Umbilical cord (tissue), 2 donors: Measurements from ENCODE around the gene SND1. TPM values are rescaled to one million over a fixed set of nuclear protein-coding genes. Genes with fewer than 3 reads are reported as not detected.
"Not testable (repeated sequence)": the region's sequence is repeated elsewhere in the genome, so short reads cannot be mapped to it uniquely, and the experiment has no call there.

Experiments
- DNase-seq: peaks from one replicate; pipeline ENCODE4 v3.0.0-alpha.2; 2015; ENCODE audit warnings: low spot score
- total RNA-seq: library from RNA; depleted of rRNA; stranded (reverse); fragments of >200 nt; gene quantifications from one replicate; pipeline ENCODE4 v1.2.3, GENCODE V29; 2014; ENCODE audit warnings: low replicate concordance; ENCODE audit not compliant: insufficient read depth

Gene SND1
- total RNA-seq, 1 donor from 2014 or later, result 101 TPM

- no peak for DNase-seq
These were observed 302.4 kb downstream of the SND1 start for GRCh38 chr7:127954357-127954748.

DNA sequence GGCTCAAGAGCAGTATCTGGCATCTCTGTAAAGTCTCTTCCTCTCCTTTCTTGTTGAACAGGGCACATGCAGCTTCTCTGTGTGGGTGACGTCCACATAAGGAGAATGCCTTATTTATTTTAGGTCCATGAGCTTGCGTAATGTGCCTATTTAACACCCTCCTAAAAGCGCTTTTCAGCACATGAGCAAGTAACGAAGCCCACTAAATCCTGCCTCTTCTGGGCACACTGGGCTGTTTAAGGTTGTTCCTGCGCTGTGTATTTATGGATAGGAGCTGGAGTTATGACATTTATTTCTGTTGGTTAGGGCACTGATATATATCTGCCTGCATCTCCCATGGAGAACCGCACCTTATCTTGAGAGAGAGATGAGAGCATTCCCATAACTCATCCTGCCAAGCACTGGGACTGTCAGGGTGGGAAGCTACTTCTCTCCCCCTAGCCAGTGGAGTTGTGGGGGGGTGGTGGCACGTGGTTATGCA, 303.1 kb downstream of the SND1 start:
- DNase-seq, result peak; percentile 40

DNA sequence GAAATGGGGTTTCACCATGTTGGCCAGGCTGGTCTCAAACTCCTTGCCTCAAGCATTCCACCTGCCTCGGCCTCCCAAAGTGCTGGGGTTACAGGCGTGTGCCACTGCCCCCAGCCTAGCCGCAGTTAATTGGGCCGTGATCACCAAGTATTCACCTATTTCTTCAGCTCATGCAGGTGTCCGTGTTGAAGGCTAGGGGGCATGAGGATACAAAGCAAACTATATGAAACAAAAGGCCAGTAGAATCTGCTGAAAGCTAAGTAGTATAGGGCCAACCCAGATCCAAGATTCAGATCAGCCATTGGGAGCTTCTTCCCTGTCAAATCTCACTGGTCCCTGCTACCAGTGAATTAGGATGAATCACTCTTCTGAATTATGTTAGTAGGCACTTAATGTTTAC, 305.9 kb downstream of the SND1 start:
- DNase-seq, result no peak

- DNase-seq, result no peak
These were observed 307.8 kb downstream of the SND1 start for GRCh38 chr7:127959770-127960169.

DNA sequence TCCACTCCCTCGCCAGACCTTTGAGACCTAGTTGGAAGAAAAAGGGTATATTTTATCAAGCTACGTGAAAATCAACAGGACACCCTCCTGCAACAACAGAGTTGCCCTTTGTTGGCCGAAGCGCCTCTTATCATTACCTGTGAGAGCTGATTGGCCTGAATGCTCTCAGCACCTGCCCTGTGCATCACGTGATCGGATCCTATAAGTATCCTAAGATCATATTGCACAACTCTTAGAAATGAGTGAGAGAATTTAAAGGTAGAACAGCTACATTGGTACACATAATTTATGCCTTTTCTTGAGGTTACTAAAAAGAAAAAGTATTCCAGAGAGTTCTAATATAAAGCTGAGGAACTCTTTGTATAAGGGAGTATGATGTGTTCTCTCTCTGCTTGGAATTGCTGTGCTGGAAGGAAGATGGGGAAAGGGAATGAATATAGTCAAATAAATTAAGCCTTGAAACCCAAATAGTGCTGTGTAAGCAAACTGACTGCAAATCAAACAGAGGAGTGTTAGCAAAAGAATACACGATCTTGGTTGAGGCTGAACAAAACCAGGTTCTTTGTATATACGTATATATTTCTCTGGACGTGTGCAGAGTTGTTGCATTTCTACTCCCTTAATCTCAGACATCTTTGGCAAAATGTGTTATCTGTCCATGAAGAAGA, 309.9 kb downstream of the SND1 start:
- DNase-seq, result no peak

GRCh38 chr7:127962589-127963361, 310.8 kb downstream of the SND1 start:
- no peak for DNase-seq

GRCh38 chr7:127963850-127964249, 311.9 kb downstream of the SND1 start:
- DNase-seq, result not testable (repeated sequence)

GRCh38 chr7:127967281-127967680, 315.3 kb downstream of the SND1 start:
- DNase-seq, result no peak

GRCh38 chr7:127968547-127968946, 316.6 kb downstream of the SND1 start:
- no peak for DNase-seq

- DNase-seq, result no peak
These were observed 321.8 kb downstream of the SND1 start for GRCh38 chr7:127973832-127974231.

DNA sequence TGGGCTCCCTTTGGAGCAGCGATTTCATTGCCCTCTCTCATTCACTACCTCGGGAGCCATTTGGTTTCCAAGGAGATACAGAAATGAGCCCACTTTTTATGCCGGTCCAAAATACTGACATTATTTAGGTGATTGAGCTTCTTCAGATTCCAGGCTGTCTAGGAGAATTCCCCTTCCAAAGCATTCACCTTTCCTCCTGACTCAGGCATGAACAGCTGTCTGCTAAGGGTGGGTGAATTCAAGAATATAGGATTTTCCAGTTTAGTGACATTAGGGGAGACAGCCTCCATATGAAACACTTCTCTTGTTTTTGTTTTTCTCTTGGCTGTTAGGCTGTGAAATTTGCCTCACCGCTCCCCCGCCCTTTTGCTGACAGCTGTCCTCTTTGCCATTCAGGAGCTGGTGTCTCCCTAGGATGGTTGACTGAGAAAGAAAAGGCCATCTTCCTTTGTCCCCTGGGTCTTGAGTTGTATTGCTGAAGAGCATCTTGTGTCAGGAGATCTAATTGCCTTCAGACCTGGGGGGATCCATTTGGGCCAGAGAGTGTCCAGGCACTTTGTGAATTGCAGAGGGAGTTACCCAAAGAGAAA, 322.5 kb downstream of the SND1 start:
- DNase-seq, result no peak

- DNase-seq, result no peak
These were observed 324.2 kb downstream of the SND1 start for GRCh38 chr7:127976056-127976737.

DNA sequence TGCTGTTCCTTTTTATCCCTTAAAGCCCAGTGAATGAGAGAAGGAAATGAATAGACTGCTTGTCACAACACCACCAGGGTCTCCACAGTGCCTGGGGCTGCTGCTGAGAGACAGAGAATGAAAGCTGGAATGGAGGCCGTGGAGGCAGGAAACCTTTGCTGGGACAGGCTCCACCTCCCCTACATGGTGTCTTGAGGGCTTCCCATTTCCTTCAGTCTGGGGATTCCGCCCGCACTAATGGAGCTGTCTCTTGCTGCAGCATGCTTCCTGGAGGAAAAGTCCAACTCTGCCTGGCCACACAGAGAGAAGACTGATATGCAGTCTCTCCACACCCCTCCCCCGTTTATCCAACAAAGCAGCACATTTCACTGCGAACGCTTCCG, 324.7 kb downstream of the SND1 start:
- DNase-seq, result no peak

DNA sequence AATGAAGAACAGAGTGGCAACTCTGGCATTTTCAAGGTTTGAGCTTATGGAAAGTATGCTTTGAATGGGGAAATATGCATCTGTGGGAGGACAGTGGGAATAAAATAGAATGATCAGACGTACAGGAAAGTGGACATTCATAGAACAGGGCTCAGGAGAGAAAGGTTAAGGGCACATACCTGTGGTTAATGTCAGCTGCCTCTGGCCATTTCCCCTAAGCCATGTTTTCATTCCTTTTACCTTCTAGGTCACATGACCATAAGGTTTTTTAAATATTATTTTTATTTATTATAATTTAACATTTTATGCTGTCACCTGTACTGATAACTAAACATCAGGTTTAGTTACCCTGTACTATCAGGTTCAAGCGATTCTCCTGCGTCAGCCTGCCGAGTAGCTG, 326.4 kb downstream of the SND1 start:
- DNase-seq, result no peak

DNA sequence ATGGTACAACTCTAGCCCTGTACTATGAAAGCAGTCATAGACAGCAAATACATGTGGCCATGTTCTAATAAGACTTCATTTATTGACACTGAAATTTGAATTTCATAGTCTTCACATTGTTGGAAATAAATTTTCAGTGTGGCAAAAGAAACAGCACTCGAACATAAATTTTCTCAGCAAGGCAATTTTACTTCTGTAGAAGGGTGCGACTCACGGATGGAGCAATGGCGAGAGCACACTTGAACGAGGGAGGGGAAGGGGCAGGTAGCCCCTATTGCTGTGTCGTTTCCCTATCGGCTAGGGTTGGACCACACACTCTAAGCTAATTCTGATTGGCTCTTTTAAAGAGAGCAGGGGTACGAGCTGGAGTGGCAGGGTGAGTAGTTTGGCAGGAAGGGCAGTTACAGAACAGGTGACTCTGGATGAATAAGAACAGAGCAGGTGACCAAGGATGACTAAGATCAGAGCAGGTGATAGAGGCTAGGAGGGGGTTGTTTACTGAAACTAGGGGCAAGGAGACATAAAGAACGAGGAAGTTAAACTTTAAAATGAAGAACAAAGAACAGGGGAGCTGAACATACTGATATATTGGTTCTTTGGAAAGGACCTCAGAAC, 327.2 kb downstream of the SND1 start:
- DNase-seq, result no peak

DNA sequence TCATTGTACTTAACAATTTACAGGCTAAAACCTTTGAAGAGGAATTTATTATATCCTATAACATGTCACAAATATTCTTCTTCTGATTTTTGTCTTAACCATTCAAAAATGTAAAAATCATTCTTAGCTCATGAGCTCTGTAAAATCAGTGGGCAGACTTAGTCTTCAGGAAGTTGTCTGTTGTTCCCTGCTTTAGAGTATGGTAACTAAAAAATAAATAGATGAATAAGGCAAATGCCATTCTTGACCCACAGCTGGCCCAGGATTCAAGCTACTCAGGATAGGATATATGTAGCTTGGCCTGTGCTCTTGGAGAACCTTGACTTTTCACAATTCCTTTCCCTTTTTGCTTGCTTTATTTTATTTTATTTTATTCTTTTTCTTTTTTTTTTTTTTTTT, 327.7 kb downstream of the SND1 start:
- DNase-seq, result no peak

DNA sequence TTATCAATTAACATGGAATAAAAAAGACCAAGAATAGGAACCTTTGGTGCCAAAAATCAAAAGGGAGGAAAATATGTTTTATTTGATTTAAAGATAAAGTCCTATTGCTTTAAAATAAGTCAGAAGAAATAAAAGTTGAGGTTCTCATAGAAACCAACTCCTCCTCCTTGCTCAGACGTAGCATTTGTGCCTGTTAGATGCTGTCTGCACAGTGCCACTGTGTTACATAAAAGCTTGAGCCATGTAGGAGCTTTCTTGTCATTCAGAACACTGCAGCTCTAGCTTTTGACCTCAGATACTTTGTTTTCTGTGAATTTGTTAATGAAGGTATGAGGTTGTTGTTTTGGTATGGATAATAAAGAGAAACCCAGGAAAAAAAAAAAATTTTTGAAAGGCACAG, 328.9 kb downstream of the SND1 start:
- DNase-seq, result no peak

- no peak for DNase-seq
These were observed 330.0 kb downstream of the SND1 start for GRCh38 chr7:127981965-127982364.

GRCh38 chr7:127983804-127984332, 331.9 kb downstream of the SND1 start:
- DNase-seq, result no peak

GRCh38 chr7:127986581-127987521, 334.9 kb downstream of the SND1 start:
- DNase-seq, result peak; percentile 75
